Smooth muscle cell (in vitro differentiated cells): Measurements from ENCODE around the gene RPS19. TPM values are rescaled to one million over a fixed set of nuclear protein-coding genes. Genes with fewer than 3 reads are reported as not detected.

ENCODE experiments used
- DNase-seq: peaks from one replicate; lab custom pipeline; 2025; ENCODE audit not compliant: unreplicated experiment; lab: John Stamatoyannopoulos, UW
- H2AFZ ChIP-seq: fragments of 200-600 bp; sonication (generic); 2 replicates; pipeline ENCODE4 v1.6.0; 2016; ENCODE audit warnings: antibody characterized with exemption, low read depth, mild to moderate bottlenecking
- H3F3A ChIP-seq: fragments of 200-600 bp; sonication (generic); 2 replicates; pipeline ENCODE4 v1.6.0; 2017; ENCODE audit warnings: antibody characterized with exemption, low read depth
- H3K27ac ChIP-seq: fragments of 200-600 bp; sonication (generic); 2 replicates; pipeline ENCODE4 v1.5.1; 2016; ENCODE audit warnings: low read depth, mild to moderate bottlenecking
- H3K27me3 ChIP-seq: fragments of 200-600 bp; sonication (generic); 2 replicates; pipeline ENCODE4 v1.6.1; 2016; ENCODE audit warnings: low read depth, mild to moderate bottlenecking
- H3K36me3 ChIP-seq: fragments of 200-600 bp; sonication (generic); 2 replicates; pipeline ENCODE4 v1.5.1; 2016; ENCODE audit warnings: low read depth
- H3K4me1 ChIP-seq: fragments of 200-600 bp; sonication (generic); 2 replicates; pipeline ENCODE4 v1.5.1; 2016; ENCODE audit warnings: low read depth
- H3K4me2 ChIP-seq: fragments of 200-600 bp; sonication (generic); 2 replicates; pipeline ENCODE4 v1.6.0; 2016; ENCODE audit warnings: mild to moderate bottlenecking
- H3K4me3 ChIP-seq: fragments of 200-600 bp; sonication (generic); 2 replicates; pipeline ENCODE4 v1.5.1; 2016; ENCODE audit warnings: mild to moderate bottlenecking
- H3K79me2 ChIP-seq: fragments of 200-600 bp; sonication (generic); 2 replicates; pipeline ENCODE4 v1.6.0; 2016; ENCODE audit warnings: low read depth, mild to moderate bottlenecking
- H3K9ac ChIP-seq: fragments of 200-600 bp; sonication (generic); 2 replicates; pipeline ENCODE4 v1.6.0; 2016; ENCODE audit warnings: low read depth
- H3K9me3 ChIP-seq: fragments of 200-600 bp; sonication (generic); replicated peaks from 2 replicates; pipeline ENCODE4 v1.5.1; 2016; ENCODE audit warnings: low read depth
- H4K20me1 ChIP-seq: fragments of 200-600 bp; sonication (generic); 2 replicates; pipeline ENCODE4 v1.6.0; 2016; ENCODE audit warnings: low read depth
- CTCF ChIP-seq: fragments of 200-600 bp; sonication (generic); IDR thresholded peaks from 2 replicates; pipeline ENCODE4 v1.5.1; 2017; ENCODE audit warnings: borderline replicate concordance, mild to moderate bottlenecking, antibody characterized with exemption; ENCODE audit not compliant: insufficient read depth, poor library complexity, severe bottlenecking
- WGBS: methylation state at CpG from one replicate; pipeline ENCODE4 v1.1.7; 2016; ENCODE audit warnings: low lambda C conversion rate; 5-methylcytosine and 5-hydroxymethylcytosine counted together
- polyA plus RNA-seq: library from polyadenylated mRNA; unstranded; fragments of >200 nt; fragmentation: Nextera tagmentation; extraction: Ambion mirVana; gene quantifications from 2 replicates; pipeline ENCODE4 v1.2.1, GENCODE V29; 2016
- total RNA-seq: library from RNA; depleted of rRNA; stranded (reverse); fragments of >200 nt; gene quantifications from 2 replicates; pipeline ENCODE4 v1.2.3, GENCODE V29; 2014

The RPS19 gene
- total and polyA plus RNA-seq, 2 experiments from 2014 or later = 1,345 to 2,105 TPM

- Histone ChIP-seq H3F3A (no peaks in the 10 kb centered on the region), H3K4me2 (no peak overlapping the region), H3K79me2 (no peaks in the 10 kb centered on the region), H3K9ac (no peak overlapping the region), H3K27me3 (peaks cover 7% of the 10 kb centered on the region), H3K36me3 (no peaks in the 10 kb centered on the region), H3K27ac (no peak overlapping the region), H2AFZ (no peak overlapping the region), H3K4me1 (no peaks in the 10 kb centered on the region), H3K4me3 (no peak overlapping the region), H3K9me3 (no peaks in the 10 kb centered on the region), H4K20me1 (no peaks in the 10 kb centered on the region)
- no peak for DNase-seq
- TF ChIP-seq CTCF = no peak
- 82% methylated on average over 7 of the region's 7 CpGs for WGBS
Observed at GRCh38 chr19:41843371-41843770, 16.7 kb upstream of the RPS19 start.

GRCh38 chr19:41844601-41845000 lies 15.5 kb upstream of the RPS19 start, which contains the start of gene LYPD4:
Gene LYPD4 (minus strand): TSS chr19:41844683. CDS start chr19:41839285, 5,398 bp downstream.
- Histone ChIP-seq H3K79me2 (no peaks in the 10 kb centered on the region), H3K36me3 (no peaks in the 10 kb centered on the region), H3K9me3 (no peaks in the 10 kb centered on the region), H3K9ac (no peak within 1 kb of the TSS), H3K4me1 (no peaks in the 10 kb centered on the region), H3K4me2 (no peak within 1 kb of the TSS), H3K27ac (no peak within 1 kb of the TSS), H3K27me3 (peaks cover 4% of the 10 kb centered on the region), H4K20me1 (no peaks in the 10 kb centered on the region), H3F3A (no peaks in the 10 kb centered on the region), H2AFZ (no peak within 1 kb of the TSS), H3K4me3 (no peak within 1 kb of the TSS)
- DNase-seq = no peak
- WGBS = 90% methylated on average over 30 of the region's 30 CpGs
- no peak for TF ChIP-seq CTCF

GRCh38 chr19:41845001-41845050 lies 15.2 kb upstream of the RPS19 start, which contains the start of gene DMRTC2:
Gene DMRTC2 (plus strand): TSS chr19:41845042. CDS start chr19:41847429, 2,387 bp downstream.
- H2AFZ ChIP-seq = no peak within 1 kb of the TSS
- H3K4me1 ChIP-seq = no peaks in the 10 kb centered on the region
- H3F3A ChIP-seq = no peaks in the 10 kb centered on the region
- no peaks in the 10 kb centered on the region for H3K9me3 ChIP-seq
- H3K27me3 ChIP-seq = peaks cover 3% of the 10 kb centered on the region
- no peak within 1 kb of the TSS for H3K27ac ChIP-seq
- H3K4me3 ChIP-seq = no peak within 1 kb of the TSS
- H4K20me1 ChIP-seq = no peaks in the 10 kb centered on the region
- H3K9ac ChIP-seq = no peak within 1 kb of the TSS
- no peak for TF ChIP-seq CTCF
- 97% methylated on average over 3 of the region's 3 CpGs for WGBS
- H3K36me3 ChIP-seq = no peaks in the 10 kb centered on the region
- no peak within 1 kb of the TSS for H3K4me2 ChIP-seq
- no peak for DNase-seq
- no peaks in the 10 kb centered on the region for H3K79me2 ChIP-seq

- no peaks in the 10 kb centered on the region for H3K9me3 ChIP-seq
- H4K20me1 ChIP-seq = no peaks in the 10 kb centered on the region
- no peak overlapping the region for H2AFZ ChIP-seq
- H3K27ac ChIP-seq = no peak overlapping the region
- no peaks in the 10 kb centered on the region for H3F3A ChIP-seq
- H3K79me2 ChIP-seq = no peaks in the 10 kb centered on the region
- no peaks in the 10 kb centered on the region for H3K4me1 ChIP-seq
- 94% methylated on average over 14 of the region's 23 CpGs for WGBS
- H3K36me3 ChIP-seq = no peaks in the 10 kb centered on the region
- H3K9ac ChIP-seq = no peak overlapping the region
- H3K27me3 ChIP-seq = peaks cover under 1% of the 10 kb centered on the region
- no peak for DNase-seq
- TF ChIP-seq CTCF = no peak
- H3K4me2 ChIP-seq = no peak overlapping the region
- H3K4me3 ChIP-seq = no peak overlapping the region
Observed at GRCh38 chr19:41845051-41845590, 14.9 kb upstream of the RPS19 start.
